ENCODE results near the gene ZNHIT3. TPM values are rescaled to one million over a fixed set of nuclear protein-coding genes. Genes with fewer than 3 reads are reported as not detected.
A peak's percentile ranks its signal among the peaks of the same experiment; 100 is the strongest.

The ZNHIT3 gene
- total and polyA plus RNA-seq, 2 of the 13 experiments (the other 11 are each of a cell fraction or from before 2014, with no cell fraction given): 66.6 to 77.4 TPM

DNA sequence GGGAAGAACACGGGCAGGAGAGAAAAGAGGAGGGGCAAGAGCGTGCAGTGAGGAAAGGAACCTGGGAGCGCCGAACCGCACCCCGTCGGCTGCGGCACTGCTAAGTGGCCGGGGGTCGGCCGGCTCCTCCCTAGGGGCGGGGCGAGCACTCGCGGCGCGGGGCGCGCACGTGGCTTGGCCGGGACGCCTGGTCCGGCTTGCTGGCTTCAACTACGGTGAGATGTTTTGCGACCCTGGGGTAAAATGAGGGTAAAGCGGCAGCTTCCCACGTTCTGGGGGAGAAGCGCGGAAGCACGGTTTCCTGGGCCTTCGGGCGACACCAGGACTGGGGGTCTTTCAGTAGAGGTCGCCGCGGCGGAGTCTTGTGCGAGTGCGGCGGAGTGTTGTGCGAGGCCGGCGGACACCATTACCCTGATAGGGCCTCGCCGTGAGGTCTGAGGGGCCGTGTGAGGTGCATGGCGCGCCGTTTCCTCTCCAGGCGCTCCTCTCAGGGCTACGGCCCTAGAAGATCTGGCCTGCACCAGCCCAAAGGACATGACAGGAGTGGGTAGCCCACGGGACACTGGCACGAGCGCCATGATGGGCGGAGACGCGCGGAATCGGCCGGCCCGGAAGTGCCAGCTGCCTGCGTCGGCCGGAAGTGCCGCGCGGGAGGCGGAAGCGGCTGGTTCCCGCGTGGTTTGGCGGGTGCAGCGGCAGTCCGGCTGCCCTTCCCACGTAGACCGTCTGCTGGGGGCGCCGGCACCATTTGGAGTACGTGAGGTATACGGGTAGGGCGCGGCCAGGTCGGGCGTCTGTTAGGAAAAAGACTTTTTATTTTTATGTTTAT, 48.6 kb downstream of the ZNHIT3 start, which contains the start of the genes MYO19 and PIGW (continued):
- TF ChIP-seq, protein P1, sequence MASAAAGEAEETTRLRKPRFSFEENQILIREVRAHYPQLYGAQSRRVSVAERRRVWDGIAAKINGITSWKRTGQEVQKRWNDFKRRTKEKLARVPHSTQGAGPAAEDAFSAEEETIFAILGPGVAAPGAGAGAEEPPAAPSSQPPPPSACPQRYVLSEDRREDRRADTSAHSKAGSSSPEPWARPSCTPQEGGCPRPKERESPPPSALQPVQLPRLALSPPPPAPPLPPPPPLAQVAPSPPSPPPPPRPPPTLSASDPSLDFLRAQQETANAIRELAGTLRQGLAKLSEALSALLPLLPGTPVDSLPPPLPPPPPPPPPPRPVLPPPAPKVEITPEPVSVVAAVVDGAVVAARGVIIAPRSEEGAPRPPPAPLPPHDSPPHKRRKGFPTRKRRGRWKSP (CRISPR knock-in tag; IDR thresholded peaks at IDR 0.05): no peak; the same call in 1 of the 2 replicates
- TF ChIP-seq TFE3 (CRISPR knock-in tag; IDR thresholded peaks at IDR 0.05) (peak; percentile 67; the same call in 1 of the 2 replicates), KDM6A (CRISPR knock-in tag; IDR thresholded peaks at IDR 0.05; ENCODE audit: low read depth) (no peak), JUN (CRISPR knock-in tag; IDR thresholded peaks at IDR 0.05) (0 out of 2 replicates have a peak, but pooled peaks have one; percentile 35), ZNF768 (CRISPR knock-in tag; IDR thresholded peaks at IDR 0.05) (peak; percentile 51; the same call in 1 of the 2 replicates), ZNF724P (CRISPR knock-in tag; IDR thresholded peaks at IDR 0.05; ENCODE audit: borderline replicate concordance) (peak; percentile 87; the same call in 1 of the 2 replicates), ZNF33A (CRISPR knock-in tag; IDR thresholded peaks at IDR 0.05; ENCODE audit: borderline replicate concordance) (0 out of 2 replicates have a peak, but pooled peaks have one; percentile 85), ZSCAN31 (CRISPR knock-in tag; IDR thresholded peaks at IDR 0.05; ENCODE audit: low read depth) (peak; percentile 70)
- TF ChIP-seq, protein P2, sequence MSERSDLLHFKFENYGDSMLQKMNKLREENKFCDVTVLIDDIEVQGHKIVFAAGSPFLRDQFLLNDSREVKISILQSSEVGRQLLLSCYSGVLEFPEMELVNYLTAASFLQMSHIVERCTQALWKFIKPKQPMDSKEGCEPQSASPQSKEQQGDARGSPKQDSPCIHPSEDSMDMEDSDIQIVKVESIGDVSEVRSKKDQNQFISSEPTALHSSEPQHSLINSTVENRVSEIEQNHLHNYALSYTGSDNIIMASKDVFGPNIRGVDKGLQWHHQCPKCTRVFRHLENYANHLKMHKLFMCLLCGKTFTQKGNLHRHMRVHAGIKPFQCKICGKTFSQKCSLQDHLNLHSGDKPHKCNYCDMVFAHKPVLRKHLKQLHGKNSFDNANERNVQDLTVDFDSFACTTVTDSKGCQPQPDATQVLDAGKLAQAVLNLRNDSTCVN (CRISPR knock-in tag; IDR thresholded peaks at IDR 0.05; ENCODE audit: borderline replicate concordance): peak; percentile 44; the same call in 1 of the 2 replicates
- TF ChIP-seq, protein P3, sequence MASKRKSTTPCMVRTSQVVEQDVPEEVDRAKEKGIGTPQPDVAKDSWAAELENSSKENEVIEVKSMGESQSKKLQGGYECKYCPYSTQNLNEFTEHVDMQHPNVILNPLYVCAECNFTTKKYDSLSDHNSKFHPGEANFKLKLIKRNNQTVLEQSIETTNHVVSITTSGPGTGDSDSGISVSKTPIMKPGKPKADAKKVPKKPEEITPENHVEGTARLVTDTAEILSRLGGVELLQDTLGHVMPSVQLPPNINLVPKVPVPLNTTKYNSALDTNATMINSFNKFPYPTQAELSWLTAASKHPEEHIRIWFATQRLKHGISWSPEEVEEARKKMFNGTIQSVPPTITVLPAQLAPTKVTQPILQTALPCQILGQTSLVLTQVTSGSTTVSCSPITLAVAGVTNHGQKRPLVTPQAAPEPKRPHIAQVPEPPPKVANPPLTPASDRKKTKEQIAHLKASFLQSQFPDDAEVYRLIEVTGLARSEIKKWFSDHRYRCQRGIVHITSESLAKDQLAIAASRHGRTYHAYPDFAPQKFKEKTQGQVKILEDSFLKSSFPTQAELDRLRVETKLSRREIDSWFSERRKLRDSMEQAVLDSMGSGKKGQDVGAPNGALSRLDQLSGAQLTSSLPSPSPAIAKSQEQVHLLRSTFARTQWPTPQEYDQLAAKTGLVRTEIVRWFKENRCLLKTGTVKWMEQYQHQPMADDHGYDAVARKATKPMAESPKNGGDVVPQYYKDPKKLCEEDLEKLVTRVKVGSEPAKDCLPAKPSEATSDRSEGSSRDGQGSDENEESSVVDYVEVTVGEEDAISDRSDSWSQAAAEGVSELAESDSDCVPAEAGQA (IDR thresholded peaks at IDR 0.05; ENCODE audit: low read depth): peak; percentile 71
- TF ChIP-seq, protein P3 (CRISPR knock-in tag; IDR thresholded peaks at IDR 0.05; ENCODE audit: borderline replicate concordance): no peak
- TF ChIP-seq, protein P4, sequence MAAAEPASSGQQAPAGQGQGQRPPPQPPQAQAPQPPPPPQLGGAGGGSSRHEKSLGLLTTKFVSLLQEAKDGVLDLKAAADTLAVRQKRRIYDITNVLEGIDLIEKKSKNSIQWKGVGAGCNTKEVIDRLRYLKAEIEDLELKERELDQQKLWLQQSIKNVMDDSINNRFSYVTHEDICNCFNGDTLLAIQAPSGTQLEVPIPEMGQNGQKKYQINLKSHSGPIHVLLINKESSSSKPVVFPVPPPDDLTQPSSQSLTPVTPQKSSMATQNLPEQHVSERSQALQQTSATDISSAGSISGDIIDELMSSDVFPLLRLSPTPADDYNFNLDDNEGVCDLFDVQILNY (CRISPR knock-in tag; conservative IDR thresholded peaks at IDR 0.05): 0 out of 2 replicates have a peak, but pooled peaks have one; percentile 19
- TF ChIP-seq, protein P5, sequence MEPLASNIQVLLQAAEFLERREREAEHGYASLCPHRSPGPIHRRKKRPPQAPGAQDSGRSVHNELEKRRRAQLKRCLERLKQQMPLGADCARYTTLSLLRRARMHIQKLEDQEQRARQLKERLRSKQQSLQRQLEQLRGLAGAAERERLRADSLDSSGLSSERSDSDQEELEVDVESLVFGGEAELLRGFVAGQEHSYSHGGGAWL (CRISPR knock-in tag; IDR thresholded peaks at IDR 0.05): peak; percentile 89
